ENCODE measurements around the gene HDDC3. TPM values are rescaled to one million over a fixed set of nuclear protein-coding genes. Genes with fewer than 3 reads are reported as not detected.

Gene HDDC3
- total and polyA plus RNA-seq, 9 of the 15 experiments (the other 6 are each of a cell fraction or from before 2014, with no cell fraction given), result 14.9 to 55.8 (median 36.9) TPM

DNA sequence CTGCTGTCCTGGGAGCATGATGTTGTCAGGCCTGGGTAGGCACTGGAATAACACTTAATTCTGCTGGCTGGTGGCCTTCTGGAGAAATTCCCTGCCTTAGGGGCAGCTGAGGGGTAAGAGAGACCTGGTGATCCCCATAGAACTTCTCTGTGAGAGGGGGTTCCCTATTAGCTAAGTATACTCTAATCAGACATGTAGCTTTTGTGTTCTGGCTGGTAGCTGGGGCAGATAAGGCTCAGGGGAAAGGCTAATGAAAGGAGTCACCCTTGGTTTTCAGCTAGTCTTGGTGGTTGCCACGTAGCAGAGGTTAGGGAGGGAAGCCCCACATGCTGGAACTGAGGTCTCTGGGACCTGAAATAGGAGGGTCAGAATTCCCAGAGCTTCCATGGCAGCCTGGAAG is 952 bp upstream of the HDDC3 start:
- Histone ChIP-seq H3K4me3 (no peak overlapping the region), H3K4me1 (replicated peaks in 1 of 2; ENCODE audit: control insufficient read depth in 2 of 2, insufficient read depth in 2 of 2, low read length in 2 of 2) (peaks cover 44 to 69% of the 10 kb centered on the region in 2 experiments), H3K27me3 (ENCODE audit: control insufficient read depth in 2 of 2, insufficient read depth in 2 of 2, low read length in 2 of 2) (no peaks in the 10 kb centered on the region), H3K27ac (ENCODE audit: extremely low read depth, low read depth, low read length) (peak overlapping the region; percentile 92), H3K9ac (ENCODE audit: insufficient read depth in 1 of 2, low read depth in 2 of 2, low read length in 2 of 2) (peak overlapping the region; percentile 77 to 85; a peak in 3 of 4 replicates), H3K9me1 (ENCODE audit: control insufficient read depth, insufficient read depth, low read length) (no peaks in the 10 kb centered on the region), H3K36me3 (ENCODE audit: control insufficient read depth, insufficient read depth, low read length) (peaks cover 24% of the 10 kb centered on the region), H3K9me3 (replicated peaks; ENCODE audit: control insufficient read depth, insufficient read depth, low read depth, low read length) (no peaks in the 10 kb centered on the region), H2AFZ (ENCODE audit: low read depth, low read length) (peak overlapping the region; percentile 91), H3K79me2 (ENCODE audit: control insufficient read depth, insufficient read depth, low read length) (peaks cover 57% of the 10 kb centered on the region), H4K20me1 (replicated peaks; ENCODE audit: control insufficient read depth, insufficient read depth, low read length) (no peaks in the 10 kb centered on the region), H3K4me2 (ENCODE audit: insufficient read depth, low read length) (peak overlapping the region; percentile 93; the same call in 1 of the 2 replicates)
- ATAC-seq (no peak), DNase-seq (ENCODE audit: extremely low read depth in 1 of 4, low spot score in 3 of 4) (peak in 2 of 4 experiments; percentile 38 to 57), FAIRE-seq (no peak)
- CTCF ChIA-PET (ENCODE audit: low intra/inter-chr PET ratio), result interaction anchor here (1.1 to 1.2 kb wide), 3 partner anchors 32 to 613 kb away, joined by 3 to 6 read pairs (median 3); no protein-coding TSS in a partner anchor
- intact Hi-C loops (cut with micrococcal nuclease) (loop anchor here (5.0 to 10.0 kb wide), 6 partner anchors 99 to 638 kb away; no protein-coding TSS in a partner anchor), in situ Hi-C loops (cut with MboI) (no loop called here)
- POLR2A ChIA-PET, result interaction anchor here (0.7 to 6.7 kb wide), 12 partner anchors 13 to 629 kb away, joined by 3 to 70 read pairs (median 4); partner anchors contain the start of genes MAN2A2 and RCCD1
- 0% methylated on average over 1 of the region's 1 CpG for WGBS (ENCODE audit: insufficient coverage, low coverage, missing lambda C conversion rate)
- BruUV-seq (replicated peaks), result no TSS peak
- TF ChIP-seq ARID1B (IDR thresholded peaks at IDR 0.05), result peak; percentile 13; the same call in 1 of the 2 replicates
- no peak for TF ChIP-seq DDX20 (tag; IDR thresholded peaks at IDR 0.05; ENCODE audit: low read depth)
- no peak for TF ChIP-seq SNRNP70 (optimal IDR thresholded peaks at IDR 0.05; ENCODE audit: low read depth, low read length)
- no peak for TF ChIP-seq NFE2 (IDR thresholded peaks at IDR 0.05; ENCODE audit: low read depth)
- TF ChIP-seq, protein P1, sequence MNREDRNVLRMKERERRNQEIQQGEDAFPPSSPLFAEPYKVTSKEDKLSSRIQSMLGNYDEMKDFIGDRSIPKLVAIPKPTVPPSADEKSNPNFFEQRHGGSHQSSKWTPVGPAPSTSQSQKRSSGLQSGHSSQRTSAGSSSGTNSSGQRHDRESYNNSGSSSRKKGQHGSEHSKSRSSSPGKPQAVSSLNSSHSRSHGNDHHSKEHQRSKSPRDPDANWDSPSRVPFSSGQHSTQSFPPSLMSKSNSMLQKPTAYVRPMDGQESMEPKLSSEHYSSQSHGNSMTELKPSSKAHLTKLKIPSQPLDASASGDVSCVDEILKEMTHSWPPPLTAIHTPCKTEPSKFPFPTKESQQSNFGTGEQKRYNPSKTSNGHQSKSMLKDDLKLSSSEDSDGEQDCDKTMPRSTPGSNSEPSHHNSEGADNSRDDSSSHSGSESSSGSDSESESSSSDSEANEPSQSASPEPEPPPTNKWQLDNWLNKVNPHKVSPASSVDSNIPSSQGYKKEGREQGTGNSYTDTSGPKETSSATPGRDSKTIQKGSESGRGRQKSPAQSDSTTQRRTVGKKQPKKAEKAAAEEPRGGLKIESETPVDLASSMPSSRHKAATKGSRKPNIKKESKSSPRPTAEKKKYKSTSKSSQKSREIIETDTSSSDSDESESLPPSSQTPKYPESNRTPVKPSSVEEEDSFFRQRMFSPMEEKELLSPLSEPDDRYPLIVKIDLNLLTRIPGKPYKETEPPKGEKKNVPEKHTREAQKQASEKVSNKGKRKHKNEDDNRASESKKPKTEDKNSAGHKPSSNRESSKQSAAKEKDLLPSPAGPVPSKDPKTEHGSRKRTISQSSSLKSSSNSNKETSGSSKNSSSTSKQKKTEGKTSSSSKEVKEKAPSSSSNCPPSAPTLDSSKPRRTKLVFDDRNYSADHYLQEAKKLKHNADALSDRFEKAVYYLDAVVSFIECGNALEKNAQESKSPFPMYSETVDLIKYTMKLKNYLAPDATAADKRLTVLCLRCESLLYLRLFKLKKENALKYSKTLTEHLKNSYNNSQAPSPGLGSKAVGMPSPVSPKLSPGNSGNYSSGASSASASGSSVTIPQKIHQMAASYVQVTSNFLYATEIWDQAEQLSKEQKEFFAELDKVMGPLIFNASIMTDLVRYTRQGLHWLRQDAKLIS (CRISPR knock-in tag; IDR thresholded peaks at IDR 0.05), result no peak
- TF ChIP-seq MAZ (CRISPR knock-in tag; conservative IDR thresholded peaks at IDR 0.05 in 1 of 2, IDR thresholded peaks at IDR 0.05 in 1 of 2), result no peak
- TF ChIP-seq CBFA2T3 (IDR thresholded peaks at IDR 0.05), result peak; percentile 37
- no peak for TF ChIP-seq PURB (CRISPR knock-in tag; IDR thresholded peaks at IDR 0.05; ENCODE audit: low read depth)
- TF ChIP-seq CCAR2 (IDR thresholded peaks at IDR 0.05; ENCODE audit: low read depth, low read length), result no peak
- TF ChIP-seq ATF1 (CRISPR knock-in tag; IDR thresholded peaks at IDR 0.05), result no peak
- TF ChIP-seq ATF1 (tag; IDR thresholded peaks at IDR 0.05), result no peak
- peak; percentile 9; the same call in 1 of the 2 replicates for TF ChIP-seq MTA2 (IDR thresholded peaks at IDR 0.05; ENCODE audit: low read depth)
- no peak for TF ChIP-seq ZSCAN32 (CRISPR knock-in tag; IDR thresholded peaks at IDR 0.05)
- no peak for TF ChIP-seq ZKSCAN8 (CRISPR knock-in tag; IDR thresholded peaks at IDR 0.05)
- TF ChIP-seq KAT8 (IDR thresholded peaks at IDR 0.05; ENCODE audit: low read depth), result no peak
- peak; percentile 45; the same call in 1 of the 2 replicates for TF ChIP-seq TCF3 (CRISPR knock-in tag; IDR thresholded peaks at IDR 0.05)
- TF ChIP-seq NFYB (IDR thresholded peaks at IDR 0.05; ENCODE audit: extremely low read depth, insufficient read length), result no peak
- no peak for TF ChIP-seq BACH1 (tag; IDR thresholded peaks at IDR 0.05)
- TF ChIP-seq PRMT5 (CRISPR knock-in tag; IDR thresholded peaks at IDR 0.05), result no peak
- no peak for TF ChIP-seq MCM7 (IDR thresholded peaks at IDR 0.05)
